DOHH2 (cell line): ENCODE measurements around the gene ARRB1.

Experiments
- CTCF ChIP-seq: fragments of 200-600 bp; sonication (generic); IDR thresholded peaks from one replicate; pipeline ENCODE4 v1.5.1; 2014; ENCODE audit warnings: antibody characterized with exemption, mild to moderate bottlenecking, low read depth, low read length; ENCODE audit not compliant: poor library complexity, severe bottlenecking
- EZH2phosphoT487 ChIP-seq: fragments of 200-600 bp; sonication (generic); IDR thresholded peaks from 2 replicates; pipeline ENCODE4 v1.6.1; 2017; ENCODE audit warnings: borderline replicate concordance, mild to moderate bottlenecking, antibody characterized with exemption, low read length, moderate library complexity, mixed read lengths

- no peak for TF ChIP-seq CTCF
- TF ChIP-seq EZH2phosphoT487, result no peak
These were observed 49.7 kb downstream of the ARRB1 start for GRCh38 chr11:75301601-75302345.
